ENCODE measurements around the gene FRMD5. TPM values are rescaled to one million over a fixed set of nuclear protein-coding genes. Genes with fewer than 3 reads are reported as not detected.

FRMD5 gene
- total RNA-seq, 4 donors from 2014 or later, result 0.24 to 0.94 (median 0.67) TPM; not detected in 1

- H3K9me3 ChIP-seq, result no peaks in the 10 kb centered on the region
- DNase-seq, result no peak
- no peaks in the 10 kb centered on the region for H3K4me1 ChIP-seq
- H3K27ac ChIP-seq, result no peak overlapping the region
- H3K36me3 ChIP-seq, result no peaks in the 10 kb centered on the region
- intact Hi-C loops (cut with DNase I), result no loop called here
- no peak overlapping the region for H3K4me3 ChIP-seq (replicated peaks in 1 of 3)
- H3K27me3 ChIP-seq, result no peaks in the 10 kb centered on the region
- TF ChIP-seq POLR2A (IDR thresholded peaks at IDR 0.05) (no peak), CTCF (IDR thresholded peaks at IDR 0.05) (no peak)
- 76 to 83% methylated on average over 3 of the region's 3 CpGs for WGBS, 2 donors
Observed at GRCh38 chr15:44094781-44095180, 100.3 kb downstream of the FRMD5 start.

GRCh38 chr15:44093836-44094235 is 101.2 kb downstream of the FRMD5 start:
- Histone ChIP-seq H3K9me3 (no peaks in the 10 kb centered on the region), H3K36me3 (no peaks in the 10 kb centered on the region), H3K4me3 (replicated peaks in 1 of 3) (no peak overlapping the region), H3K4me1 (no peaks in the 10 kb centered on the region), H3K27ac (no peak overlapping the region), H3K27me3 (no peaks in the 10 kb centered on the region)
- WGBS, 2 donors, result 100% methylated on average over 3 of the region's 3 CpGs
- no peak for DNase-seq
- intact Hi-C loops (cut with DNase I), result no loop called here
- TF ChIP-seq POLR2A (IDR thresholded peaks at IDR 0.05) (no peak), CTCF (IDR thresholded peaks at IDR 0.05) (no peak)

GRCh38 chr15:44092221-44092620 is 102.8 kb downstream of the FRMD5 start:
- Histone ChIP-seq H3K36me3 (no peaks in the 10 kb centered on the region), H3K9me3 (no peaks in the 10 kb centered on the region), H3K4me1 (no peaks in the 10 kb centered on the region), H3K27me3 (no peaks in the 10 kb centered on the region), H3K4me3 (replicated peaks in 1 of 3) (no peak overlapping the region), H3K27ac (no peak overlapping the region)
- 50 to 79% methylated on average over 2 of the region's 2 CpGs for WGBS, 2 donors
- DNase-seq, result no peak
- intact Hi-C loops (cut with DNase I), result no loop called here
- TF ChIP-seq CTCF (IDR thresholded peaks at IDR 0.05) (no peak), POLR2A (IDR thresholded peaks at IDR 0.05) (no peak)

GRCh38 chr15:44087578-44088465 is 107.2 kb downstream of the FRMD5 start:
- H3K4me3 ChIP-seq (replicated peaks in 1 of 3), result no peak overlapping the region
- H3K27me3 ChIP-seq, result no peaks in the 10 kb centered on the region
- no peak overlapping the region for H3K27ac ChIP-seq
- 64 to 71% methylated on average over 3 of the region's 3 CpGs for WGBS, 2 donors
- H3K9me3 ChIP-seq, result no peaks in the 10 kb centered on the region
- no peak for DNase-seq
- intact Hi-C loops (cut with DNase I), result no loop called here
- no peak for TF ChIP-seq CTCF (IDR thresholded peaks at IDR 0.05)
- no peak for TF ChIP-seq POLR2A (IDR thresholded peaks at IDR 0.05)
- no peaks in the 10 kb centered on the region for H3K4me1 ChIP-seq
- H3K36me3 ChIP-seq, result no peaks in the 10 kb centered on the region

GRCh38 chr15:44084770-44085169 is 110.3 kb downstream of the FRMD5 start:
- Histone ChIP-seq H3K27me3 (no peaks in the 10 kb centered on the region), H3K9me3 (no peaks in the 10 kb centered on the region), H3K4me3 (replicated peaks in 1 of 3) (no peak overlapping the region), H3K27ac (no peak overlapping the region), H3K4me1 (no peaks in the 10 kb centered on the region), H3K36me3 (no peaks in the 10 kb centered on the region)
- intact Hi-C loops (cut with DNase I), result no loop called here
- WGBS, 2 donors, result 86 to 87% methylated on average over 2 of the region's 2 CpGs
- TF ChIP-seq POLR2A (IDR thresholded peaks at IDR 0.05), result no peak
- TF ChIP-seq CTCF (IDR thresholded peaks at IDR 0.05), result no peak
- no peak for DNase-seq
